Measurements from ENCODE around the gene IL1R1. TPM values are rescaled to one million over a fixed set of nuclear protein-coding genes. Genes with fewer than 3 reads are reported as not detected.

The IL1R1 gene
- 100 to 1,000 TPM; 112 to 289 TPM for total RNA-seq

- peak within 1 kb of the TSS; percentile 67 to 75 for H3K4me3 ChIP-seq
- H3K9me3 ChIP-seq, result no peaks in the 10 kb centered on the region
- H3K27me3 ChIP-seq (replicated peaks; ENCODE audit: insufficient read depth), result no peaks in the 10 kb centered on the region
- no peak for TF ChIP-seq CTCF (IDR thresholded peaks at IDR 0.05)
- TF ChIP-seq POLR2A (IDR thresholded peaks at IDR 0.05), result peak; percentile 73
- no peak for TF ChIP-seq POLR2AphosphoS5 (IDR thresholded peaks at IDR 0.05)
- intact Hi-C loops (cut with DNase I), result loop anchor here (2.0 kb wide), 1 partner anchor 37 kb away; no protein-coding TSS in a partner anchor
- 10% methylated on average over 42 of the region's 65 CpGs for WGBS
- H3K4me1 ChIP-seq (replicated peaks), result peaks cover 5% of the 10 kb centered on the region
- DNase-seq (ENCODE audit: low spot score), result peak; percentile 62
- peak within 1 kb of the TSS; percentile 98 for H3K27ac ChIP-seq
- no peaks in the 10 kb centered on the region for H3K36me3 ChIP-seq
Measured at GRCh38 chr2:102141970-102142828, at the start of gene IL1R1. Gene IL1R1, plus strand, starts transcription at chr2:102142746. Its CDS starts 14,979 bp downstream, at chr2:102157725.

- Histone ChIP-seq H3K36me3 (no peaks in the 10 kb centered on the region), H3K27me3 (replicated peaks; ENCODE audit: insufficient read depth) (no peaks in the 10 kb centered on the region), H3K4me3 (no peak overlapping the region), H3K27ac (no peak overlapping the region), H3K4me1 (replicated peaks) (no peaks in the 10 kb centered on the region), H3K9me3 (no peaks in the 10 kb centered on the region)
- no peak for TF ChIP-seq POLR2A (IDR thresholded peaks at IDR 0.05)
- no peak for TF ChIP-seq POLR2AphosphoS5 (IDR thresholded peaks at IDR 0.05)
- TF ChIP-seq CTCF (IDR thresholded peaks at IDR 0.05), result no peak
- DNase-seq (ENCODE audit: low spot score), result no peak
- intact Hi-C loops (cut with DNase I), result no loop called here
- WGBS, result 92% methylated on average over 13 of the region's 13 CpGs
Measured at GRCh38 chr2:102093662-102094061, 48.9 kb upstream of the IL1R1 start.

GRCh38 chr2:102094917-102095316 is 47.6 kb upstream of the IL1R1 start:
- Histone ChIP-seq H3K4me3 (no peak overlapping the region), H3K27me3 (replicated peaks; ENCODE audit: insufficient read depth) (no peaks in the 10 kb centered on the region), H3K36me3 (no peaks in the 10 kb centered on the region), H3K9me3 (no peaks in the 10 kb centered on the region), H3K4me1 (replicated peaks) (no peaks in the 10 kb centered on the region), H3K27ac (no peak overlapping the region)
- 57% methylated on average over 4 of the region's 4 CpGs for WGBS
- no peak for TF ChIP-seq POLR2A (IDR thresholded peaks at IDR 0.05)
- TF ChIP-seq CTCF (IDR thresholded peaks at IDR 0.05), result no peak
- TF ChIP-seq POLR2AphosphoS5 (IDR thresholded peaks at IDR 0.05), result no peak
- no peak for DNase-seq (ENCODE audit: low spot score)
- intact Hi-C loops (cut with DNase I), result no loop called here

- DNase-seq (ENCODE audit: low spot score), result no peak
- H3K4me3 ChIP-seq, result no peak overlapping the region
- TF ChIP-seq POLR2AphosphoS5 (IDR thresholded peaks at IDR 0.05), result peak; percentile 80
- TF ChIP-seq CTCF (IDR thresholded peaks at IDR 0.05), result no peak
- TF ChIP-seq POLR2A (IDR thresholded peaks at IDR 0.05), result no peak
- H3K9me3 ChIP-seq, result no peaks in the 10 kb centered on the region
- H3K27ac ChIP-seq, result peak overlapping the region in 1 of 2 donors; percentile 20
- no peaks in the 10 kb centered on the region for H3K4me1 ChIP-seq (replicated peaks)
- 46% methylated on average over 5 of the region's 5 CpGs for WGBS
- H3K36me3 ChIP-seq, result no peaks in the 10 kb centered on the region
- intact Hi-C loops (cut with DNase I), result no loop called here
- no peaks in the 10 kb centered on the region for H3K27me3 ChIP-seq (replicated peaks; ENCODE audit: insufficient read depth)
Measured at GRCh38 chr2:102096103-102096502, 46.4 kb upstream of the IL1R1 start.

- Histone ChIP-seq H3K4me1 (replicated peaks) (no peaks in the 10 kb centered on the region), H3K4me3 (no peak overlapping the region), H3K36me3 (no peaks in the 10 kb centered on the region), H3K9me3 (no peaks in the 10 kb centered on the region), H3K27ac (no peak overlapping the region), H3K27me3 (replicated peaks; ENCODE audit: insufficient read depth) (no peaks in the 10 kb centered on the region)
- intact Hi-C loops (cut with DNase I), result no loop called here
- TF ChIP-seq POLR2A (IDR thresholded peaks at IDR 0.05), result no peak
- DNase-seq (ENCODE audit: low spot score), result no peak
- 69% methylated on average over 4 of the region's 4 CpGs for WGBS
Measured at GRCh38 chr2:102098756-102099155, 43.8 kb upstream of the IL1R1 start.

All from prostate gland (tissue), 2 donors.